Endodermal cell (in vitro differentiated cells): ENCODE data around the gene SPTLC3. TPM values are rescaled to one million over a fixed set of nuclear protein-coding genes. Genes with fewer than 3 reads are reported as not detected.

Experiments used
- DNase-seq: peaks from one replicate; pipeline ENCODE4 v3.0.0-alpha.2; 2017
- H3K27ac ChIP-seq: 2 replicates; pipeline ENCODE4 v1.5.1; 2013; ENCODE audit warnings: mild to moderate bottlenecking, low read depth, low read length, moderate library complexity
- H3K27me3 ChIP-seq: 2 replicates; pipeline ENCODE4 v1.6.1; 2013; ENCODE audit warnings: mild to moderate bottlenecking, low read length, moderate library complexity; ENCODE audit not compliant: insufficient read depth, control insufficient read depth, poor library complexity, severe bottlenecking
- H3K36me3 ChIP-seq: 2 replicates; pipeline ENCODE4 v1.7.0; 2013; ENCODE audit warnings: mild to moderate bottlenecking, low read length, moderate library complexity; ENCODE audit not compliant: control insufficient read depth, insufficient read depth
- H3K4me1 ChIP-seq: one replicate; pipeline ENCODE4 v1.7.0; 2013; ENCODE audit warnings: low read length; ENCODE audit not compliant: control insufficient read depth, insufficient read depth
- H3K4me3 ChIP-seq: 2 replicates; pipeline ENCODE4 v1.5.1; 2013; ENCODE audit warnings: mild to moderate bottlenecking, low read length, moderate library complexity
- H3K9ac ChIP-seq: 2 replicates; pipeline ENCODE4 v1.6.1; 2013; ENCODE audit warnings: mild to moderate bottlenecking, low read length, moderate library complexity; ENCODE audit not compliant: poor library complexity, severe bottlenecking; ENCODE audit errors: extremely low read depth
- H3K9me3 ChIP-seq: 2 replicates; pipeline ENCODE4 v1.6.1; 2013; ENCODE audit warnings: mild to moderate bottlenecking, low read length, moderate library complexity; ENCODE audit not compliant: control insufficient read depth
- H3K27ac Mint-ChIP-seq: 2 replicates; pipeline ENCODE4 v1.8.0; 2020; ENCODE audit warnings: mixed read lengths
- H3K27me3 Mint-ChIP-seq: 2 replicates; pipeline ENCODE4 v1.8.0; 2021; ENCODE audit warnings: mild to moderate bottlenecking, mixed read lengths; ENCODE audit not compliant: insufficient read depth
- H3K36me3 Mint-ChIP-seq: 2 replicates; pipeline ENCODE4 v1.8.0; 2020; ENCODE audit warnings: low read depth, mixed read lengths
- H3K4me1 Mint-ChIP-seq: 2 replicates; pipeline ENCODE4 v1.8.0; 2020; ENCODE audit warnings: mixed read lengths
- H3K4me3 Mint-ChIP-seq: 2 replicates; pipeline ENCODE4 v1.8.0; 2020; ENCODE audit warnings: mild to moderate bottlenecking, moderate library complexity, mixed read lengths
- H3K9me3 Mint-ChIP-seq: 2 replicates; pipeline ENCODE4 v1.8.0; 2020; ENCODE audit warnings: mild to moderate bottlenecking, mixed read lengths
- WGBS, 2 experiments: methylation state at CpG; one replicate each; pipeline versions ENCODE4 v1.1.5 to v1.1.7; 2013; ENCODE audit warnings: missing lambda C conversion rate in 2 of 2, mixed read lengths in 1 of 2; ENCODE audit not compliant: insufficient coverage in 1 of 2, insufficient read length in 1 of 2; 5-methylcytosine and 5-hydroxymethylcytosine counted together
- total RNA-seq, 2 donors: library from RNA; stranded (reverse); fragmentation: NEBNext Ultra II Directional in 1 of 2; extraction: Animal tissue kit (Norgen Biotek cat#: 25700) in 1 of 2; gene quantifications; 2 replicates in 1 of 2; 3 replicates in 1 of 2; pipeline ENCODE4 v1.2.1, GENCODE V29; 2021
- TF ChIP-seq, protein P1 (sequence below): fragments of 200-600 bp; sonication (generic); conservative IDR thresholded peaks from 2 replicates; pipeline ENCODE4 v1.5.0; 2021; ENCODE audit warnings: antibody characterized with exemption, mild to moderate bottlenecking

SPTLC3 gene
- total RNA-seq, 2 donors from 2014 or later, result 1.6 TPM

DNA sequence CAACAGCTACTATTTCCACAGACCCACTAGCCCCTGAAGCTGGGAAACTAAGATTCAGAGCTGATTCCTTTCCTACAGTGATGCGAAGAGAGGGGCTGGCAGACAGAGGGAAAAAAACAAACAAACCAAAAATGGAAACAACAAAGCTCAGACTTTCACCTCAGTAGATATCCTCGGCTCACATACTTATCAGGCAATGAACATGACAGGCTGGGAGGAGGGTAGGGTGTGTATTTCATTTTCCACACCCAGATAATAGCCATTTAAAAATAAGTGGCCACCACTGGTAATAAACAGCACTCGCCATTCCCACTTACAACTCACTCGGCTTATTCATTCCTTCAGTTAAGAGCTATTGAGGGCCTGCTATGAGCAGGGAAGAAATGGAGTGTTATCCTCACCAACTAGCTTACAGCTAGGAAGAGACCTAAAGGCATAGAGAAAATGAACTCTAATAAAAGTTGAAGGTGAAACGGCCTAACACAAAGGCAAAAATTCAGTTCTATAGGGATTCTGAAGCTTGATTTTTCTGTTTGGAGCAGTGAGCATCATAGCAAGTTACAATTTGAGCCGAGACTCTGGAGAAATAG is 32.0 kb upstream of the SPTLC3 start:
- H3K4me1 Mint-ChIP-seq, result peaks cover 13% of the 10 kb centered on the region
- 87 to 89% methylated on average over 3 to 5 of the region's 6 CpGs for WGBS, 2 experiments
- no peak overlapping the region for H3K9ac ChIP-seq

DNA sequence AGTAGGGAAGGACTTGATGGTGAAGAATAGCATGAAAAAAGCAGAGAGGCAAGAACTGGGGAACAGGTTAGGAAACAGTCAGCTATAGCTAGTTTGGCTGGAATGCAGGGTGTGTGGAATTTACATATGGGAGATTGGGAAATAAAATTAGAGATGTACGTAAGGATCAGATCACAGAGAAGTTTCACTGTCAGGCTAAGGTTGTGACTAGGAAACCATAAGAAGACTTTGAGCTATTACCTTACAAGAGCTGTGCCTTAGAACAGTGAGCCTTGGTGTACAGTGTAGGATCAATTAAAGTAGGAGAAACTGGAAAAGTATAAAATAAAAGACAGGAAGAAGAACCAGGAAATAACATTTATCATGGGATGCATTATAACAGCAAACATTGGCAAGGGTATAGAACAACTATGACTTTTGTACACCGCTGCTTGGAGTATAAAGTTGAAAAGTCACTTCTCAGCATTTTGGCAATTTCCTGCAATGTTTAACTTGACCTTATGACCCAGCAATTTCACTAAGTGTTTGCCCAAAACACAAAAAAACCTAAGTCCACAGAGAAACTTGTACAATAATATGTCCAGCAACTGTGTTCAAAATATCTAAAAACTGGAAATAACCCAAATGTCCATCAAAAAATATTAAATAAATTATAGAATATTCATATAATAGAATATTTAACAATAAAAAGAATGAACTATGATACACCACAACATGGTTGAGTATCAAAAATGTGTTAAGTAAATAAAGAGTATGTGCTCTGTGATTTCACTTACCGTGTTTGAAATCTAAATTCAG is 31.2 kb upstream of the SPTLC3 start:
- H3K9me3 Mint-ChIP-seq, result no peaks in the 10 kb centered on the region
- H3K27me3 Mint-ChIP-seq, result peaks cover 2% of the 10 kb centered on the region
- no peaks in the 10 kb centered on the region for H3K36me3 Mint-ChIP-seq
- Histone ChIP-seq H3K4me1 (no peaks in the 10 kb centered on the region), H3K27ac (no peak overlapping the region), H3K36me3 (no peaks in the 10 kb centered on the region), H3K4me3 (no peak overlapping the region), H3K27me3 (no peaks in the 10 kb centered on the region), H3K9me3 (no peaks in the 10 kb centered on the region), H3K9ac (no peak overlapping the region)
- DNase-seq, result no peak
- H3K4me3 Mint-ChIP-seq, result no peak overlapping the region
- TF ChIP-seq, protein P1, sequence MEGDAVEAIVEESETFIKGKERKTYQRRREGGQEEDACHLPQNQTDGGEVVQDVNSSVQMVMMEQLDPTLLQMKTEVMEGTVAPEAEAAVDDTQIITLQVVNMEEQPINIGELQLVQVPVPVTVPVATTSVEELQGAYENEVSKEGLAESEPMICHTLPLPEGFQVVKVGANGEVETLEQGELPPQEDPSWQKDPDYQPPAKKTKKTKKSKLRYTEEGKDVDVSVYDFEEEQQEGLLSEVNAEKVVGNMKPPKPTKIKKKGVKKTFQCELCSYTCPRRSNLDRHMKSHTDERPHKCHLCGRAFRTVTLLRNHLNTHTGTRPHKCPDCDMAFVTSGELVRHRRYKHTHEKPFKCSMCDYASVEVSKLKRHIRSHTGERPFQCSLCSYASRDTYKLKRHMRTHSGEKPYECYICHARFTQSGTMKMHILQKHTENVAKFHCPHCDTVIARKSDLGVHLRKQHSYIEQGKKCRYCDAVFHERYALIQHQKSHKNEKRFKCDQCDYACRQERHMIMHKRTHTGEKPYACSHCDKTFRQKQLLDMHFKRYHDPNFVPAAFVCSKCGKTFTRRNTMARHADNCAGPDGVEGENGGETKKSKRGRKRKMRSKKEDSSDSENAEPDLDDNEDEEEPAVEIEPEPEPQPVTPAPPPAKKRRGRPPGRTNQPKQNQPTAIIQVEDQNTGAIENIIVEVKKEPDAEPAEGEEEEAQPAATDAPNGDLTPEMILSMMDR, result no peak
- no peak overlapping the region for H3K27ac Mint-ChIP-seq
- WGBS, 2 experiments, result 93 to 96% methylated on average over 3 of the region's 3 CpGs
- peaks cover 13% of the 10 kb centered on the region for H3K4me1 Mint-ChIP-seq

More for the DNA sequence above, 32.0 kb upstream of the SPTLC3 start:
- Histone ChIP-seq H3K4me1 (no peaks in the 10 kb centered on the region), H3K27ac (no peak overlapping the region), H3K4me3 (no peak overlapping the region), H3K36me3 (no peaks in the 10 kb centered on the region), H3K27me3 (no peaks in the 10 kb centered on the region), H3K9me3 (no peaks in the 10 kb centered on the region)
- H3K4me3 Mint-ChIP-seq, result no peak overlapping the region
- TF ChIP-seq, protein P1, result no peak
- no peak overlapping the region for H3K27ac Mint-ChIP-seq
- no peaks in the 10 kb centered on the region for H3K9me3 Mint-ChIP-seq
- no peak for DNase-seq
- H3K36me3 Mint-ChIP-seq, result no peaks in the 10 kb centered on the region
- peaks cover 2% of the 10 kb centered on the region for H3K27me3 Mint-ChIP-seq

DNA sequence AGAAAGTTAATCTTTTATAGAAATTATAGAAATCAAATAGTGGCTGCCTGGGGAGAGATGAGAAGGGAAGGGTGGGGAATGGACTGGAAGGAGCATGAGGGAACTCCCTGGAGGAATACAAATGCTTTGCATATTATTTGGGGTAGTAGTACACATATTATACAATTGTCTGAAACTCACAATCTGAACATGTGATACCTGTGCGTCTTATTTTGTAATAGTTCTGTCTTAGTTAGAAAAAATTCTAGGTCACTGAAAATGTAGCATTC is 30.7 kb upstream of the SPTLC3 start:
- H3K4me3 ChIP-seq, result no peak overlapping the region
- no peak overlapping the region for H3K27ac ChIP-seq
- no peaks in the 10 kb centered on the region for H3K9me3 Mint-ChIP-seq
- H3K4me3 Mint-ChIP-seq, result no peak overlapping the region
- H3K4me1 ChIP-seq, result no peaks in the 10 kb centered on the region
- no peak overlapping the region for H3K27ac Mint-ChIP-seq
- no peaks in the 10 kb centered on the region for H3K27me3 ChIP-seq
- peaks cover 2% of the 10 kb centered on the region for H3K27me3 Mint-ChIP-seq
- no peaks in the 10 kb centered on the region for H3K9me3 ChIP-seq
- no peak overlapping the region for H3K9ac ChIP-seq
- no peaks in the 10 kb centered on the region for H3K36me3 Mint-ChIP-seq
- peaks cover 13% of the 10 kb centered on the region for H3K4me1 Mint-ChIP-seq
- WGBS, 2 experiments, result no CpG with 5 or more reads among the region's 1 CpG
- no peak for DNase-seq
- TF ChIP-seq, protein P1, result no peak
- H3K36me3 ChIP-seq, result no peaks in the 10 kb centered on the region
